GM12878 (cell line): ENCODE results near the gene SNRPA1. TPM values are rescaled to one million over a fixed set of nuclear protein-coding genes. Genes with fewer than 3 reads are reported as not detected.
A peak's percentile ranks its signal among the peaks of the same experiment; 100 is the strongest.

Source experiments
- ASH2L ChIP-seq: fragments of 300-600, 200-600 bp; sonication (generic); IDR thresholded peaks from 2 replicates; pipeline ENCODE4 v1.6.1; 2017; ENCODE audit warnings: low read depth, mild to moderate bottlenecking, borderline replicate concordance
- BCL11A ChIP-seq: IDR thresholded peaks from 2 replicates; pipeline ENCODE4 v1.6.1; 2011; ENCODE audit warnings: low read depth, low read length
- CBFB ChIP-seq: IDR thresholded peaks from 2 replicates; pipeline ENCODE4 v1.6.1; 2016; ENCODE audit warnings: antibody characterized with exemption, low read depth
- CREM ChIP-seq: IDR thresholded peaks from 2 replicates; pipeline ENCODE4 v1.6.1; 2014; ENCODE audit warnings: antibody characterized with exemption, low read depth
- EP300 ChIP-seq, 2 experiments: fragments of 150-350 bp in 1 of 2; IDR thresholded peaks; 2 replicates each; pipeline ENCODE4 v1.6.1; 2011 to 2012; ENCODE audit warnings: low read depth in 2 of 2, low read length in 2 of 2, borderline replicate concordance in 1 of 2, improper control_type of control experiment in 1 of 2, inconsistent platforms in 1 of 2; ENCODE audit not compliant: control insufficient read depth in 1 of 2
- FOXK2 ChIP-seq: fragments of 450-650 bp; IDR thresholded peaks from 2 replicates; pipeline ENCODE4 v1.6.1; 2017; ENCODE audit warnings: mild to moderate bottlenecking, moderate library complexity
- HDAC2 ChIP-seq: fragments of 200-600 bp; sonication (generic); IDR thresholded peaks from 2 replicates; pipeline ENCODE4 v1.6.1; 2017
- MAX ChIP-seq: IDR thresholded peaks from 2 replicates; pipeline ENCODE4 v1.6.1; 2012; ENCODE audit warnings: low read depth, low read length, improper control_type of control experiment
- MLLT1 ChIP-seq: fragments of 450-650 bp; IDR thresholded peaks from 2 replicates; pipeline ENCODE4 v1.6.1; 2016; ENCODE audit warnings: mild to moderate bottlenecking
- NBN ChIP-seq: fragments of 450-650 bp; IDR thresholded peaks from 2 replicates; pipeline ENCODE4 v1.6.1; 2016
- PAX5 ChIP-seq: IDR thresholded peaks from 2 replicates; pipeline ENCODE4 v1.6.1; 2011; ENCODE audit warnings: low read depth, low read length, borderline replicate concordance
- PKNOX1 ChIP-seq: fragments of 450-650 bp; IDR thresholded peaks from 2 replicates; pipeline ENCODE4 v1.6.1; 2016; ENCODE audit warnings: mild to moderate bottlenecking
- POLR2AphosphoS2 ChIP-seq: IDR thresholded peaks from 2 replicates; pipeline ENCODE4 v1.6.1; 2011; ENCODE audit warnings: low read depth, mild to moderate bottlenecking, low read length, improper control_type of control experiment, moderate library complexity
- RAD51 ChIP-seq: fragments of 450-650 bp; IDR thresholded peaks from 2 replicates; pipeline ENCODE4 v1.6.1; 2016; ENCODE audit warnings: moderate library complexity, mild to moderate bottlenecking, inconsistent platforms
- REST ChIP-seq: IDR thresholded peaks from 2 replicates; pipeline ENCODE4 v1.6.1; 2012; ENCODE audit warnings: mild to moderate bottlenecking, low read depth, low read length
- SMAD5 ChIP-seq: IDR thresholded peaks from 2 replicates; pipeline ENCODE4 v1.6.1; 2016; ENCODE audit warnings: antibody characterized with exemption, low read depth
- SPI1 ChIP-seq: IDR thresholded peaks from 2 replicates; pipeline ENCODE4 v1.6.1; 2011; ENCODE audit warnings: low read depth, mild to moderate bottlenecking, low read length, moderate library complexity, borderline replicate concordance; ENCODE audit not compliant: insufficient read depth
- WRNIP1 ChIP-seq: IDR thresholded peaks from 2 replicates; pipeline ENCODE4 v1.6.1; 2011; ENCODE audit warnings: low read depth, low read length, improper control_type of control experiment, borderline replicate concordance
- ZNF24 ChIP-seq: fragments of 450-650 bp; IDR thresholded peaks from 2 replicates; pipeline ENCODE4 v1.6.1; 2017; ENCODE audit warnings: antibody characterized with exemption, mild to moderate bottlenecking
- ZNF687 ChIP-seq: fragments of 450-650 bp; IDR thresholded peaks from 2 replicates; pipeline ENCODE4 v1.6.1; 2017; ENCODE audit warnings: mild to moderate bottlenecking, moderate library complexity
- polyA plus RNA-seq, 11 experiments: library from polyadenylated mRNA; depleted of rRNA in 4 of 11; unstranded in 6 of 11; stranded (reverse) in 5 of 11; fragments of >200 nt; fragmentation: Nextera tagmentation in 4 of 11; fragmentation: Illumina TruSeq in 1 of 11; extraction: Ambion mirVana in 4 of 11; extraction: Trizol in 1 of 11; gene quantifications; 1 replicate in 1 of 11; 2 replicates in 10 of 11; pipeline versions ENCODE4 v1.2.1 to v1.2.3, GENCODE V29; 2011 to 2016; ENCODE audit warnings: inconsistent platforms in 2 of 11, missing spikeins in 2 of 11, low read depth in 1 of 11
- total RNA-seq, 4 experiments: library from RNA; depleted of rRNA in 3 of 4; stranded (reverse); fragments of >200 nt in 3 of 4; fragmentation: Illumina TruSeq in 1 of 4; extraction: Trizol in 1 of 4; gene quantifications; 2 replicates each; pipeline versions ENCODE4 v1.2.1 to v1.2.3, GENCODE V29; 2013 to 2021

Gene SNRPA1
- total and polyA plus RNA-seq, 10 of the 15 experiments (the other 5 are each of a cell fraction or from before 2014, with no cell fraction given): 59.9 to 267 (median 161) TPM

GRCh38 chr15:101264911-101265641 lies 30.0 kb downstream of the SNRPA1 start (continued):
- TF ChIP-seq ZNF687 (peak; percentile 99), BCL11A (peak; percentile 89), SMAD5 (no peak), FOXK2 (no peak), MLLT1 (peak; percentile 58; the same call in 1 of the 2 replicates), NBN (peak; percentile 78; the same call in 1 of the 2 replicates), PAX5 (peak; percentile 92), SPI1 (peak; percentile 44; the same call in 1 of the 2 replicates), ZNF24 (peak; percentile 91), REST (0 out of 2 replicates have a peak, but pooled peaks have one; percentile 3), EP300 (IDR thresholded peaks at IDR 0.05; ENCODE audit: borderline replicate concordance in 1 of 2, control insufficient read depth in 1 of 2, low read depth in 2 of 2, low read length in 2 of 2) (peak; percentile 94; a peak in 3 of 4 replicates), CREM (peak; percentile 66; the same call in 1 of the 2 replicates), PKNOX1 (peak; percentile 60), CBFB (peak; percentile 55; the same call in 1 of the 2 replicates), RAD51 (peak; percentile 91), WRNIP1 (no peak), HDAC2 (no peak), ASH2L (peak; percentile 79; the same call in 1 of the 2 replicates), MAX (peak; percentile 63; the same call in 1 of the 2 replicates), POLR2AphosphoS2 (no peak)
